HFFc6 (cell line): ENCODE measurements around the gene DLEC1. TPM values are rescaled to one million over a fixed set of nuclear protein-coding genes. Genes with fewer than 3 reads are reported as not detected.

Source experiments
- DNase-seq: peaks from one replicate; pipeline ENCODE4 v3.0.0-alpha.2; 2018
- H3K27ac Mint-ChIP-seq: 2 replicates; pipeline ENCODE4 v1.8.0; 2020; ENCODE audit warnings: mild to moderate bottlenecking, mixed read lengths
- H3K27me3 Mint-ChIP-seq: 2 replicates; pipeline ENCODE4 v1.8.0; 2021; ENCODE audit warnings: mild to moderate bottlenecking, moderate library complexity, mixed read lengths; ENCODE audit not compliant: insufficient read depth
- H3K36me3 Mint-ChIP-seq: 2 replicates; pipeline ENCODE4 v1.8.0; 2021; ENCODE audit warnings: low read depth, mixed read lengths
- H3K4me1 Mint-ChIP-seq: 2 replicates; pipeline ENCODE4 v1.8.0; 2020; ENCODE audit warnings: low read depth, mixed read lengths
- H3K4me3 Mint-ChIP-seq: 2 replicates; pipeline ENCODE4 v1.8.0; 2020; ENCODE audit warnings: mild to moderate bottlenecking, moderate library complexity, mixed read lengths
- H3K9me3 Mint-ChIP-seq: 2 replicates; pipeline ENCODE4 v1.8.0; 2020; ENCODE audit warnings: mild to moderate bottlenecking, mixed read lengths
- total RNA-seq, 6 experiments: library from RNA; stranded (reverse); fragmentation: NEBNext Ultra II Directional; extraction: Animal tissue kit (Norgen Biotek cat#: 25700); gene quantifications; 2 replicates in 1 of 6; 3 replicates in 5 of 6; pipeline ENCODE4 v1.2.3, GENCODE V29; 2021
- TF ChIP-seq, protein P1 (sequence below): fragments of 200-600 bp; sonication (generic); IDR thresholded peaks from 2 replicates; pipeline ENCODE4 v1.5.0; 2021; ENCODE audit warnings: antibody characterized with exemption, mild to moderate bottlenecking

Gene DLEC1
- total RNA-seq, 6 experiments from 2014 or later, result 0.05 TPM; not detected in 5

DNA sequence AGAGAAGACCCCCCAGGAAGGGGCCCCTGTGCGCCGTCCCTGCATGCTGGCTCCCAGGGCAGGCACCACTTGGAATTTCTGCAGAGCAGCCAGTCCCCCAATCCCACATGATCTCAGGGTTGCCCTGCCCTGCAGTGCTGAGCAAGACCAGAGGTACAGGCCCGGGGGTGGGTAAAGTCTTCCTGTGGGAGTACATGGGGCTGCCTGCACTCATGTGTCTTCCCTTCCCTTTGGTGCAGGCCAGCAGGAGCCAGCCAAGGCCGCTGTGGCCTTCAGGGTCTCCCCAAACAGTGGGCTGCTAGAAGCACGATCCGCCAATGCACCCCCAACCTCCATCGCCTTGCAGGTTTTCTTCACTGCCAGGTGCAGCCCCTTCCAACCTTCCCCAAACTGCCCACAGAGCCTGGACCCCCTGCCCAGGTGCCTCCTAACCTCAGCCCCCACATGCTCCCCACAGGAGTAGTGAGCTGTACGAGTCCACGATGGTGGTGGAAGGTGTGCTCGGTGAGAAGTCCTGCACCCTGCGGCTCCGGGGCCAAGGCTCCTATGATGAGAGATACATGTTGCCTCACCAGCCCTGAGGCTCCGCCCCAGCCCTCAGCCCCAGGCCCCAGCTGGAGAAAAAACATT is 82.9 kb downstream of the DLEC1 start:
- no peak overlapping the region for H3K4me3 Mint-ChIP-seq
- peaks cover 4% of the 10 kb centered on the region; the same call in 1 of the 2 replicates for H3K36me3 Mint-ChIP-seq
- no peak for DNase-seq
- peaks cover 2% of the 10 kb centered on the region; the same call in 1 of the 2 replicates for H3K27me3 Mint-ChIP-seq
- no peaks in the 10 kb centered on the region for H3K4me1 Mint-ChIP-seq
- TF ChIP-seq, protein P1, sequence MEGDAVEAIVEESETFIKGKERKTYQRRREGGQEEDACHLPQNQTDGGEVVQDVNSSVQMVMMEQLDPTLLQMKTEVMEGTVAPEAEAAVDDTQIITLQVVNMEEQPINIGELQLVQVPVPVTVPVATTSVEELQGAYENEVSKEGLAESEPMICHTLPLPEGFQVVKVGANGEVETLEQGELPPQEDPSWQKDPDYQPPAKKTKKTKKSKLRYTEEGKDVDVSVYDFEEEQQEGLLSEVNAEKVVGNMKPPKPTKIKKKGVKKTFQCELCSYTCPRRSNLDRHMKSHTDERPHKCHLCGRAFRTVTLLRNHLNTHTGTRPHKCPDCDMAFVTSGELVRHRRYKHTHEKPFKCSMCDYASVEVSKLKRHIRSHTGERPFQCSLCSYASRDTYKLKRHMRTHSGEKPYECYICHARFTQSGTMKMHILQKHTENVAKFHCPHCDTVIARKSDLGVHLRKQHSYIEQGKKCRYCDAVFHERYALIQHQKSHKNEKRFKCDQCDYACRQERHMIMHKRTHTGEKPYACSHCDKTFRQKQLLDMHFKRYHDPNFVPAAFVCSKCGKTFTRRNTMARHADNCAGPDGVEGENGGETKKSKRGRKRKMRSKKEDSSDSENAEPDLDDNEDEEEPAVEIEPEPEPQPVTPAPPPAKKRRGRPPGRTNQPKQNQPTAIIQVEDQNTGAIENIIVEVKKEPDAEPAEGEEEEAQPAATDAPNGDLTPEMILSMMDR, result no peak
- no peak overlapping the region for H3K27ac Mint-ChIP-seq
- H3K9me3 Mint-ChIP-seq, result no peaks in the 10 kb centered on the region

DNA sequence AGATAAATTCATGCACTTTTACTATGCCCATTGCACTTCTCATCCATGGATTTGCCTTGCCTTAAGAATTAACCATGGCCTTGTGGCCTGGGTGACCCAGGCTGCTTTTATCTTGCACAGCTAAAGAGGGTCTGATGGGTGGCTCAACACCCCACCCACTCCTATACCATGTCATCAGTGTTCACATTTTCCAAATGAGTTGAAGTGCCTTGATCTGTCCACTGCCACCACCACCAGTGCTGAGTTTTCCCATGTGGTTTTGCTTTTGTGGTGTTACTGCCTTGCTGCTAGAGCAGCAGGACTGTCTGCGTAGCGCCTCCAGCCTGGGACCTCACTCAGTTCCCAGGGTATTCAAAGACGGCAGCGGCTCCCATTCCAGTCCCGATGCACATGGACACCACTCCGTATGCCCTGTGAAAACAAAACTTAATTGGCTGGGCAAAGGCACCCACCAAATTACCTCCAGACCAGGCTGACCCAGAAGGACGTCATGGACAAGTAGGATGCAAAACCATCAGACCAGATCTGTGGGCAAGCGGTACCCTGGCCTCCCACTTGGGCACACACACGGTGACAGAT is 83.8 kb downstream of the DLEC1 start:
- Mint-ChIP-seq H3K27me3 (peaks cover 2% of the 10 kb centered on the region; the same call in 1 of the 2 replicates), H3K36me3 (peaks cover 9% of the 10 kb centered on the region; the same call in 1 of the 2 replicates), H3K27ac (no peak overlapping the region), H3K4me3 (no peak overlapping the region), H3K9me3 (no peaks in the 10 kb centered on the region), H3K4me1 (no peaks in the 10 kb centered on the region)
- TF ChIP-seq, protein P1, result no peak
- no peak for DNase-seq

DNA sequence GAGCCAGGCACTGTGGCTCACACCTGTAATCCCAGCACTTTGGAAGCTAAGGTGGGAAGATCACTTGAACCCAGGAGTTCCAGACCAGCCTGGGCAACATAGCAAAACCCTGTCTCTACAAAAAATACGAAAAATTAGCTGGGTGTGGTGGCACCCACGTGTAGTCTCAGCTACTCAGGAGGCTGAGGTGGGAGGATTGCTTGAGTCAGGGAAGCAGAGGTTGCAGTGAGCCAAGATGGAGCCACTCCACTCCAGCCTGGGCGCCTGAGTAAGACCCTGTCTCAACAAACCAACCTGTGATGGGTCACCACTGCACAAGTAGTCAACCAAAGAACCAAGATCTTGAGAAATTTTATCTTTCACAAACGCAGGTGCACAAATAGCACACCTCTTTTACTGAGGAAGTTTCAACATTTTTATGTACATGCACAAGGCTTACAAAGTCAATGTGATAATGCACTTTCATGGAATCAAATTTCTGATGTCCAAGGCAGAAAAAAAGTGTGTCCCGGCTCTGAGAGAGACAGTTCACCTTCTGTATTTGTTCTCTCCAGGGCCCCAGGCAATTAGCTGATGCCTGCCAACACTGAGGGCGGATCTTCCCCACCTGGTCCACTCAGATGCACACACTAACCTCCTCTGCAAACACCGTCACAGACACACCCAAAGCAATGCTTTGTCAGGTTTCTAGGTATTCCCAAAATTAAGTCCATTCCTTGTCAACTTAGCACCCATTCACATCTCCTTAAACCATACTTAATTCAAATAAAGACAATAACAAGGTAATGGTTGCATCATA is 85.5 kb downstream of the DLEC1 start:
- Mint-ChIP-seq H3K4me3 (no peak overlapping the region), H3K27me3 (no peaks in the 10 kb centered on the region; the same call in 1 of the 2 replicates), H3K27ac (no peak overlapping the region), H3K4me1 (no peaks in the 10 kb centered on the region), H3K9me3 (no peaks in the 10 kb centered on the region), H3K36me3 (peaks cover 9% of the 10 kb centered on the region; the same call in 1 of the 2 replicates)
- TF ChIP-seq, protein P1, result no peak
- DNase-seq, result no peak

DNA sequence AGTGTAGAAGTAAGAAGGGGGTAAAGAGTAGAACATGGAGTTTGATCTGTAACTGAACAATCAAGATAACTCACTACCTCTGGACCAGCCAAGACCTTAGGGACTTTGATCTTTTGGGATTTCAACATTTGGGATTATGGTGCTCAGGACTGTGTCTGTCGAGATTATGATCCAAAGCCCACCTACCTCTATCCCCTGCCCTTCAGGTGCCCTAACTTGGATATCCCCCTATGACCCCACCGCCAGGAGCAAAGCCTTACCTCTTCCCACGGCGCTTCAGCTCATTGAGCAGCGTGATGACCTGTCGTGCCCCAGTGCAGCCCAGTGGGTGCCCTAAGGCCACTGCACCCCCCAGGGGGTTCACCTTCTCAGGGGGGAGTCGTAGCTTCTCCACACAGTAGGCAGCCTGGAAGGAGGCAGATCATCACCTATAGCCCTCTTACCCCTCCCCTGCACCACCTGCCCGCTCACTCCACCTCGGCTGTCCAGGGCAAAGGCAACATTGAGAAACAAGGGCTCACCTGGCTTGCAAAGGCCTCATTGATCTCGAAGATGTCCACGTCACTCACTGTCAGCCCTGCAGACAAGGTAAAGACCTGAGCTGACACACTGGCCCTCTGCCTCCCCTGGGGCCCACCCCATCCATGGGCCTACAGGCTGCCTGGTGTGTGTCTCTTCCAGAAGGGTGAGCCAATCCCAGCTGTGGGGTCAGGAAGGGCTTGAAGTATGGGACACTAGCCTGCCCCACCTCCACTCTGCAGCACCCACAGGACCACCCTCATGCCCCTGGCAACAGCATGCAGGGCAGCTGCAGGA is 86.5 kb downstream of the DLEC1 start:
- H3K4me3 Mint-ChIP-seq, result no peak overlapping the region
- no peak overlapping the region for H3K27ac Mint-ChIP-seq
- H3K27me3 Mint-ChIP-seq, result no peaks in the 10 kb centered on the region; the same call in 1 of the 2 replicates
- H3K9me3 Mint-ChIP-seq, result no peaks in the 10 kb centered on the region
- H3K36me3 Mint-ChIP-seq, result peaks cover 13% of the 10 kb centered on the region; the same call in 1 of the 2 replicates
- DNase-seq, result no peak
- TF ChIP-seq, protein P1, result no peak
- H3K4me1 Mint-ChIP-seq, result no peaks in the 10 kb centered on the region
